Retinal pigment epithelial cell (primary cell): ENCODE results near the gene RTL10.

ENCODE experiments used
- DNase-seq: peaks from one replicate; pipeline ENCODE4 v3.0.0-alpha.2; 2010; ENCODE audit warnings: low read depth
- H3K4me3 ChIP-seq: 2 replicates; pipeline ENCODE4 v1.5.1; 2011; ENCODE audit warnings: mild to moderate bottlenecking, low read length, control low read depth, moderate library complexity
- CTCF ChIP-seq: conservative IDR thresholded peaks from 2 replicates; pipeline ENCODE4 v1.5.1; 2011; ENCODE audit warnings: low read depth, low read length, control low read depth, inconsistent platforms

Gene RTL10

GRCh38 chr22:19818324-19819207 is 36.1 kb downstream of the RTL10 start:
- TF ChIP-seq CTCF: no peak
- no peak overlapping the region for H3K4me3 ChIP-seq
- no peak for DNase-seq

GRCh38 chr22:19816372-19817119 is 38.1 kb downstream of the RTL10 start:
- no peak overlapping the region for H3K4me3 ChIP-seq
- no peak for DNase-seq
- no peak for TF ChIP-seq CTCF

GRCh38 chr22:19815823-19816290 is 38.8 kb downstream of the RTL10 start:
- no peak for DNase-seq
- no peak overlapping the region for H3K4me3 ChIP-seq
- TF ChIP-seq CTCF: no peak

GRCh38 chr22:19815093-19815822 is 39.4 kb downstream of the RTL10 start:
- DNase-seq: no peak
- H3K4me3 ChIP-seq: no peak overlapping the region
- no peak for TF ChIP-seq CTCF

GRCh38 chr22:19814428-19814827 is 40.2 kb downstream of the RTL10 start:
- DNase-seq: no peak
- no peak for TF ChIP-seq CTCF

GRCh38 chr22:19812910-19813309 is 41.8 kb downstream of the RTL10 start:
- no peak for TF ChIP-seq CTCF
- no peak for DNase-seq
- no peak overlapping the region for H3K4me3 ChIP-seq

More at GRCh38 chr22:19814428-19814827, 40.2 kb downstream of the RTL10 start:
- no peak overlapping the region for H3K4me3 ChIP-seq
